Stimulated activated naive B cell treated with anti-CD40 and anti-IgM and Interleukin-4, amounts not matched to agents 10 μg/mL and 1 μg/mL and 100 μg/mL, for 72 hours (primary cell): Measurements from ENCODE around the gene PTBP1.

Source experiments
- ATAC-seq, 2 donors: fragments of 150-1000 bp; cut with Tn5 transposase; replicated peaks; 2 replicates each; pipeline ENCODE4 v1.10.0; 2021; ENCODE audit warnings: moderate library complexity in 1 of 2
- DNase-seq: peaks from one replicate; pipeline ENCODE4 v3.0.0; 2021
- H3K27ac Mint-ChIP-seq: one replicate; pipeline ENCODE4 v1.8.0; 2022; ENCODE audit warnings: mild to moderate bottlenecking, mixed read lengths
- H3K27me3 Mint-ChIP-seq, 2 donors: one replicate each; pipeline ENCODE4 v1.8.0; 2022; ENCODE audit warnings: mixed read lengths in 2 of 2
- H3K36me3 Mint-ChIP-seq, 2 donors: one replicate each; pipeline ENCODE4 v1.8.0; 2022; ENCODE audit warnings: mixed read lengths in 2 of 2, mild to moderate bottlenecking in 1 of 2
- H3K4me1 Mint-ChIP-seq, 2 donors: one replicate each; pipeline ENCODE4 v1.8.0; 2022; ENCODE audit warnings: mixed read lengths in 2 of 2, mild to moderate bottlenecking in 1 of 2
- H3K4me3 Mint-ChIP-seq, 2 donors: one replicate each; pipeline ENCODE4 v1.8.0; 2022; ENCODE audit warnings: mild to moderate bottlenecking in 2 of 2, mixed read lengths in 2 of 2, moderate library complexity in 1 of 2
- H3K9me3 Mint-ChIP-seq, 2 donors: one replicate each; pipeline ENCODE4 v1.8.0; 2022; ENCODE audit warnings: mixed read lengths in 2 of 2, mild to moderate bottlenecking in 1 of 2

Gene PTBP1

DNA sequence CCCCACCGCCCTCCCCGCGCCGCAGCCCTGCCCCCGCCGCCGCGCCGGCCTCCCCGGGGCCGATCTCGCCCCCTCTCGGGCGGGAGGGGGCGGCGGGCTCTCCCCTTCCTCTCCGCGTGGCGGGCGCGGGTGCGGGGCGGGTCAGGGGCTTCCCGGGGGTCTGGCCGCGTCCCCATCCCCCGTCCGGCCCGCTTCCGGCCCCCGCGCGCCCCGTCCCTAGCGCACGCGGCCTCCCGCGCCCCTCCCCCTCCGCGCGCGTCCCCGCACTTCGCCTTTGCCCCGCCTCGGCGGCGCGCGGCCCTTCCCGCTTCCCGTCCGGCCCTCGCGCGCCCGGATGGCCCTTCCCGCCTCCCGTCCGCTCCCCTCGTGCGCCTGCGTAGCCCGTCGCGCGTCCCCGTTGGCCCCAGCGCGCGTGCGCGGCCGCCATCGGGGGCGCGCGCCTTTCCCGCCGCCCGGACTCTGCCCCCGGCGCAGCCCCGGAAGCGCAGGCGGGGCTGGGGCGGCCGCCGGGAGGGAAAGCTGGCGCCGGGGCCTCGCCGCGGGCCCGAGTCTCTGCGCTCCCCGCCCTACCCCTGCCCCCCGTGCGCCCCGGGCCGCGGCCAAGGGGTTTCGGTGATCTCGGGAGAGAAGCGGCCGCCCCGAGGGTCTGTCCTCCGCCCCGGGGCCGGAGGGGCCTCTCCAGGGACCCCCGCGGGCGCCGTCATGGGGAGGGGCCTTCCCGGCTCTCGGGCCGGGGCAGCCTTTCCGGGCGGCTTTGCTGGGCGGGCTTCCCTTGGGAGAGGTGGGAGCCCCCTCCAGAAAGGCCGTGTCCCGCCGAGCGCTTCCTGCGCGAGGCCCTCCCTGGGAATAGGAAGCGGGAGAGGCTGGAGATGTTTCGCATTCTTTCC lies 519 bp downstream of the PTBP1 start:
- Mint-ChIP-seq H3K27me3 (no peaks in the 10 kb centered on the region), H3K36me3 (peaks cover 31 to 33% of the 10 kb centered on the region in 2 donors), H3K27ac (peak overlapping the region; percentile 97), H3K4me3 (peak overlapping the region; percentile 96 to 98), H3K9me3 (no peaks in the 10 kb centered on the region), H3K4me1 (peaks cover 26 to 48% of the 10 kb centered on the region in 2 donors)
- ATAC-seq: peak; percentile 28 to 47
- DNase-seq: peak; percentile 87

DNA sequence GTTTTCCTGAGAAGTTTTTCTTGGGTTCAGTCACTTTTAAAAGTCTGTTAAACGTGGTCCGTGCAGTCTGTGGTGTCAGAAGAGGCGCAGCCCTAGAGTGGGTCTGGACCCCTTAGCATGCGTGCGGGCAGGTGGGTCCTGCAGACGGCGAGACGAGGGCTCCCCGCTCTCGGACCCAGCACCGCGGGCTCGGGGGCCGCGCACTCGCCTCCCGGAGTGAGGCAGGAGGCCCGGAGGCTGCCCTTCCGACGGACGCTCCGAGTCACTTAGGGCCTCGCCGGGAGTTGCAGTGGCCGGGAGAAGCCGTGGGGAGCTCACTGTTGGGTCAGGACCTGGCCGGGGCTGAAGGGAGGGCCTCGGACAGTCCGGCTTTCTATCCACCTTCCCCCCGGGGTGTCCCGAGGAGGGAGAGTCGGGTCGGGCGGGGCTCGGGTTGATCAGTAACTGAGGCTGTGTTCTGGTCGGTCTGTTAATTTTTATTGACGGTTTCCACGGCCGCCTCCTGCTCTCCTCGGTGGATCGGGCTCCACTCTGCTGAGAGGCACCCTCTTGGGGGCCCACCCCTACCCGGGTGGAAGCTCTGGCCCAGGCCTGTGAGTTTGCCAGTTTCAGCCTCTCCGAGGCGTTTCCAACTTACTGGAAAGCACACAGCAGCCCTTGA lies 1.3 kb downstream of the PTBP1 start:
- H3K36me3 Mint-ChIP-seq: peaks cover 39 to 41% of the 10 kb centered on the region in 2 donors
- H3K9me3 Mint-ChIP-seq: no peaks in the 10 kb centered on the region
- no peaks in the 10 kb centered on the region for H3K27me3 Mint-ChIP-seq
- H3K4me3 Mint-ChIP-seq: peak overlapping the region; percentile 88 to 90
- DNase-seq (no peak), ATAC-seq (no peak)
- H3K27ac Mint-ChIP-seq: peak overlapping the region; percentile 95
- H3K4me1 Mint-ChIP-seq: peaks cover 29 to 55% of the 10 kb centered on the region in 2 donors

DNA sequence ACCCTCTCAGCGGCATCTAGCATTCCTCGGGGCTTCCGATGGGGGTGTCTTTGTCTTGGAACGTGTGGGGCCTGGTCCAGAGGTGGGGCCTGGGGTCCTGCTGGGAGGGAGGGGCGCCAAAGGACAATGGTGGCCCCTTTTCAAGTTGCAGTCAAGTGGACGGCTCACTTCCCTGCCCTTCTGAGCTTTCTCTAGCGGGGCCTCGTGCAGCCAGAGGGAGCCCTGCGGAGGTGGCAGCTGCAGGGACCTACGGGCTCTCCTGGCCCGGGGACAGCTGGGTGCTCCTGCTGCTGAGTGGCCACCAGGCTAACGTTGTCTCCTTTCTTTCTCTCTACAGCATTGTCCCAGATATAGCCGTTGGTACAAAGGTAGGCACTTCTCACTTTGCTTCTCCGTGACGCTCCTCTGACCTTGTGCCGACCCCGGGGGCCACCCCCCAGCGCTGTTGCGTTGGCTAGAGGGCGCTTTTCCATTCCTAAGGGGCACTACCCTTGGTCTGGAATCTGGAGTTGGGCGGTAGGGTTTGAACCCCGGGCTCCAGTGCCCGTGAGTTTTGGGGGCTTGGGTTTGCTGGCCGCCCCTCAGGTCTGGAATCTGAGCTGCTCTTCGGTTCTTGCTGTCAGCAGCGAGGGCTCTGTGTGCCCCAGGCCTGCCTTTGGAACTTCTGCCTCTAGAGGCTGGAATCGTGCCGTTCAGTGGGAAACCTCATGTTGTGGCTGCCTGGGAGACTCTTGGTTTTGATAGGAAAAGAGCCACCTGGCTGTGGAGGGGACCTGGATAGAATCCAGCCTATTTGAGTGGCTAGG lies 2.0 kb downstream of the PTBP1 start:
- DNase-seq (no peak), ATAC-seq (no peak)
- Mint-ChIP-seq H3K27me3 (no peaks in the 10 kb centered on the region), H3K27ac (peak overlapping the region; percentile 95), H3K9me3 (no peaks in the 10 kb centered on the region), H3K36me3 (peaks cover 42 to 44% of the 10 kb centered on the region in 2 donors), H3K4me1 (peaks cover 29 to 59% of the 10 kb centered on the region in 2 donors), H3K4me3 (peak overlapping the region; percentile 88 to 90)

DNA sequence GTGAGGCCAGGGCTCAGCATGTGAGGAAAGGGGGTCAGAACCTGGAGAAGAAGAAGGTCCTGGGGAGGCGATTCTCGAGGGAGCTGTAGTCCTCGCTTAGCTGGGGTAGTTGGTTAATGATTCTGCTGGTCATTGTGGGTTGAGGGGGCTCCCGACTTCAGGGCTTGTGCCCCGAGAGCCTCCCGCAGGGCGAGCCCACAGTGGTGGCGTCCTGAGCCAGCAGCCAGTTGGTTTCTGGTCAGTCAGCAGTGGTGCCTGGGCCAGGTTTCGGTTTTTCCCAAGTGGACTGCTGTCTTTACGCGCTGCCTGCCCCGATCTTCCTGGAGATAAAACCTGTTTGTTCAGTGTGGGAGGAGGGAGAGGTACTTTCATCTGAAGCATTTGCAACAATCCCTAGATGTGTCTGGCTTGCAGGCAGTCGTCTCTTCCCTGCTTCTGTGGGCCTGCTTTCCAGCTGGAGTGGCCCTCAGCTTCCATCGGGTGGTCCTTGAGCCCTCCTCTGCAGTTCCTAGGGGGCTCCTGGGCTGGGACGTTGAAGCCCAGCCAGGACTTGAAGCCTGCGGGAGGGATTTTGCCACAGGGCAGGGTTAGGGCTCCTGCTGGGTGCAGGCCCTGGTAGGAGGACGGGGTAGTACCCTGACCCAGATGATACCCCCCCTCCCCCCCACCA lies 3.2 kb downstream of the PTBP1 start:
- Mint-ChIP-seq H3K9me3 (no peaks in the 10 kb centered on the region), H3K4me1 (peaks cover 29 to 59% of the 10 kb centered on the region in 2 donors), H3K4me3 (peak overlapping the region; percentile 88 to 90), H3K27me3 (no peaks in the 10 kb centered on the region), H3K36me3 (peaks cover 48% of the 10 kb centered on the region in 2 donors), H3K27ac (peak overlapping the region; percentile 95)
- no peak for ATAC-seq
- DNase-seq: no peak

GRCh38 chr19:801030-801860 lies 4.0 kb downstream of the PTBP1 start:
- peaks cover 50% of the 10 kb centered on the region in 2 donors for H3K36me3 Mint-ChIP-seq
- no peaks in the 10 kb centered on the region for H3K27me3 Mint-ChIP-seq
- no peaks in the 10 kb centered on the region for H3K9me3 Mint-ChIP-seq
- peak overlapping the region; percentile 36 to 54 for H3K4me3 Mint-ChIP-seq
- DNase-seq (no peak), ATAC-seq (no peak)
- H3K27ac Mint-ChIP-seq: peak overlapping the region; percentile 85
- peaks cover 29 to 59% of the 10 kb centered on the region in 2 donors for H3K4me1 Mint-ChIP-seq

GRCh38 chr19:801861-802497 lies 4.7 kb downstream of the PTBP1 start:
- H3K36me3 Mint-ChIP-seq: peaks cover 54 to 55% of the 10 kb centered on the region in 2 donors
- no peaks in the 10 kb centered on the region for H3K27me3 Mint-ChIP-seq
- peak overlapping the region; percentile 84 for H3K27ac Mint-ChIP-seq
- ATAC-seq (no peak), DNase-seq (no peak)
- H3K4me1 Mint-ChIP-seq: peaks cover 25 to 55% of the 10 kb centered on the region in 2 donors
- peak overlapping the region; percentile 14 to 32 for H3K4me3 Mint-ChIP-seq
- H3K9me3 Mint-ChIP-seq: no peaks in the 10 kb centered on the region

DNA sequence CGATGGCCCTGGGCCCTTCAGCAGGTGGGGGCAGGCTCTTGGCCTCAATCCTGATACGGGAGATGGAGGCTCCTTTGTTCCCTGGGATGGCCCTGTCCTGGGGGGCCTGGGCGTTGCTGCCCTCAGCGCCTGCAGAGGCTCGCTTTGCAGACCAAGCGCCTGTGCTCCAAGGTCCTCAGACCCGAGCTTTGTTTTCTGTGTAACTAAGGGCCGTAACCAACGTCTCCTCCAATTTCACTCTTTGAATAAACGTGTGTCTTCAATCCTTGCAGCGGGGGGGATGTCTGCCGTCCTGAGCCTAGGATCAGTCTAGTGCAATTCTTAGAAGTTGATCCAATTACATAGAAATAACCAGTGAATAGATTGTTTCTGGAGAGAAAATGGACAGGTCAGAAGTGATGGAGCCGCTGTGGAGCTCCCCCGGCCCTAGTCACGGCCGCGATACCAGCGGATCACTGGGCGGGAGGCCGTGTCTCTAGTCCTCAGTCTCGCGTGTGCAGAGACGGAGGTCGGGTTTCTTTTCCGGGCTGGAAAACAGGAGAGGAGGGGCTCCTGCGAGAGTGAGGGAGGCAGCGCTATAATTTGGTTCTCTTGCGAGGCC lies 5.3 kb downstream of the PTBP1 start:
- Mint-ChIP-seq H3K27ac (peak overlapping the region; percentile 84), H3K9me3 (no peaks in the 10 kb centered on the region), H3K36me3 (peaks cover 60 to 61% of the 10 kb centered on the region in 2 donors), H3K27me3 (no peaks in the 10 kb centered on the region), H3K4me3 (no peak overlapping the region), H3K4me1 (peaks cover 28 to 61% of the 10 kb centered on the region in 2 donors)
- ATAC-seq (no peak), DNase-seq (no peak)

- Mint-ChIP-seq H3K27ac (peak overlapping the region; percentile 84), H3K27me3 (no peaks in the 10 kb centered on the region), H3K4me3 (peak overlapping the region in 1 of 2 donors; percentile 41), H3K4me1 (peaks cover 32 to 66% of the 10 kb centered on the region in 2 donors), H3K36me3 (peaks cover 65 to 66% of the 10 kb centered on the region in 2 donors), H3K9me3 (no peaks in the 10 kb centered on the region)
- ATAC-seq: no peak
- no peak for DNase-seq
These were observed 5.9 kb downstream of the PTBP1 start for GRCh38 chr19:803099-803561.

DNA sequence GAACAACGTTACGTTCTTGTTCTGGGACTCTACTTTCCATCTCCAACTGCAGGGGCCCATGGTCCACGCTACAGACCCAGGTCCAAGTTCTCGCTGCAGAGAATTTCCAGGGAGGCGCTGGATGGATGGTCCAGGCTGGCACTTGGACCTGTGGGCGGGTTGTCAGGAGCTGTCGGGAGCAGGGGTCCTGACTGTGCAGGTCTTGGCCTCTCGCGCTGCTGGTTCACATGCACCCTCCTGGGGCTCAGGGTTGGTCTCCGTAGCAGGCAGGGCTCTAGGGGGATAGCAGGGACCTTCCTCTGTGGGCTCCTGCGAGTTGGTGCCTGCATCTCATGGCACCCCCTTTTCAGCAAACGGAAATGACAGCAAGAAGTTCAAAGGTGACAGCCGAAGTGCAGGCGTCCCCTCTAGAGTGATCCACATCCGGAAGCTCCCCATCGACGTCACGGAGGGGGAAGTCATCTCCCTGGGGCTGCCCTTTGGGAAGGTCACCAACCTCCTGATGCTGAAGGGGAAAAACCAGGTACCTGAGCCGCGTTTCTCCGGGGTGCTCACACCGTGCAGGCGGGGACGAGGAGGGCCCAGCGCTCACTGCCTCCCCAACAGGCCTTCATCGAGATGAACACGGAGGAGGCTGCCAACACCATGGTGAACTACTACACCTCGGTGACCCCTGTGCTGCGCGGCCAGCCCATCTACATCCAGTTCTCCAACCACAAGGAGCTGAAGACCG lies 6.6 kb downstream of the PTBP1 start:
- Mint-ChIP-seq H3K27me3 (no peaks in the 10 kb centered on the region), H3K4me1 (peaks cover 31 to 60% of the 10 kb centered on the region in 2 donors), H3K27ac (peak overlapping the region; percentile 20), H3K9me3 (no peaks in the 10 kb centered on the region), H3K36me3 (peaks cover 64% of the 10 kb centered on the region in 2 donors), H3K4me3 (no peak overlapping the region)
- no peak for ATAC-seq
- no peak for DNase-seq

DNA sequence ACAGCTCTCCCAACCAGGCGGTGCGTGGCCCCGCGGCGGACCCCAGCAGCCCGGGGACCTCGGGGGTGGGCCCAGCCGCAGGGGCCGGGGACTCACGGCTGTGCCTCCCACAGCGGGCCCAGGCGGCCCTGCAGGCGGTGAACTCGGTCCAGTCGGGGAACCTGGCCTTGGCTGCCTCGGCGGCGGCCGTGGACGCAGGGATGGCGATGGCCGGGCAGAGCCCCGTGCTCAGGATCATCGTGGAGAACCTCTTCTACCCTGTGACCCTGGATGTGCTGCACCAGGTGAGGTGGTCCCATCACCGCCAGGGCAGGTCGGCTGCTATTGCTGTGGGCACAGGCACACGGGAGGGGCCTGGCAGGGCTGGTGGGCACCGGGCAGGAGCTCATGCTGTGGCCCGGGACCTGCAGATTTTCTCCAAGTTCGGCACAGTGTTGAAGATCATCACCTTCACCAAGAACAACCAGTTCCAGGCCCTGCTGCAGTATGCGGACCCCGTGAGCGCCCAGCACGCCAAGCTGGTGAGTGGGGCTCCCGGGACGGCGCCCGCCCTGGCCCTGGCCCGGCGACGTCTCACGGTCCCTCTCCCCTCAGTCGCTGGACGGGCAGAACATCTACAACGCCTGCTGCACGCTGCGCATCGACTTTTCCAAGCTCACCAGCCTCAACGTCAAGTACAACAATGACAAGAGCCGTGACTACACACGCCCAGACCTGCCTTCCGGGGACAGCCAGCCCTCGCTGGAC lies 7.3 kb downstream of the PTBP1 start:
- no peak for DNase-seq
- Mint-ChIP-seq H3K4me3 (no peak overlapping the region), H3K9me3 (no peaks in the 10 kb centered on the region), H3K36me3 (peaks cover 57 to 60% of the 10 kb centered on the region in 2 donors), H3K27ac (no peak overlapping the region), H3K27me3 (no peaks in the 10 kb centered on the region), H3K4me1 (peaks cover 27 to 53% of the 10 kb centered on the region in 2 donors)
- ATAC-seq: no peak

- no peaks in the 10 kb centered on the region for H3K9me3 Mint-ChIP-seq
- no peak overlapping the region for H3K27ac Mint-ChIP-seq
- no peak for ATAC-seq
- no peak for DNase-seq
- no peak overlapping the region for H3K4me3 Mint-ChIP-seq
- peaks cover 57 to 60% of the 10 kb centered on the region in 2 donors for H3K36me3 Mint-ChIP-seq
- H3K4me1 Mint-ChIP-seq: peaks cover 23 to 47% of the 10 kb centered on the region in 2 donors
- no peaks in the 10 kb centered on the region for H3K27me3 Mint-ChIP-seq
These were observed 7.9 kb downstream of the PTBP1 start for GRCh38 chr19:805166-805551.
